ENCODE data around the gene SWI5.

The SWI5 gene

DNA sequence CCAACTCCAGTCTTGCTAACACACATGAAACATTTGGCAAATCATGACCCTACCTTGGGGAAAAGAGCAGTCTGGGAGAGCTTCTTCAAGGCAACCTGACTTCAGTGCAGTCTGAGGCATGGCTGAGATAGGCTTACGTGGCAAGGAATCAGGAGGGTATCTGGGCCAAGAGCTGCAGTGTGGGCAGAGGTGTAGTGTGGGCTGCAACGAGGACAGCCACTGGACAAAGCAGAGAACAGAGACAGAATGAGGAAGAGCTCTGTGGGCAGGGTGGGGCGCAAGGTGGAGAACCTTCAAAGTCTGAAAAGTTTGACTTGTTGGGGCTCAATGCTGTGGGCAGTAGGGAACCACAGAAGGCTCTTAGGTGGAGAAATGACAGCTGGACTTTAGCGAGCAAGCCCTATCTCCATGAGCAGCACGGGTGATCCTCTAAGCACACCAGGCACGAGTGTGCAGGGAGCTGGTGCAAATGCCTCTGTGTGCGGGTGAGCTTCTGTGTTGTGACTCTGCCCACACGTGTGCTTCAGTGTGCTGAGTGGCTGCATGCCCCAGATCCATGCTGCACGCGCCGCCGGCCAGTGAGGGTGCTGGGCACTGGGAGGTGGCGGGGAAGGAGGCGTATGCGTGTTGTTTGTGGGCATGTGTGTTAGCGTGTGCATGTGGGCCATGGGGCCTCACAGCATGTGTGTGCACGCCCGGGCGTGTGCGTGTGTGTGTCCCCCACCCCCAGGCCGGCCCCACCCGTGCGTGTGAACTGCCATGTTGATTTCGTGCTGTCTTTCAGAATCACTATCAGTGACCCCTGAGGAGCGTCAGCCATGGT is 23.5 kb upstream of the SWI5 start:
- DNase-seq (ENCODE audit: low read depth in 2 of 2): no peak

GRCh38 chr9:128253140-128253990 is 22.7 kb upstream of the SWI5 start:
- DNase-seq (ENCODE audit: low read depth in 2 of 2): no peak

DNA sequence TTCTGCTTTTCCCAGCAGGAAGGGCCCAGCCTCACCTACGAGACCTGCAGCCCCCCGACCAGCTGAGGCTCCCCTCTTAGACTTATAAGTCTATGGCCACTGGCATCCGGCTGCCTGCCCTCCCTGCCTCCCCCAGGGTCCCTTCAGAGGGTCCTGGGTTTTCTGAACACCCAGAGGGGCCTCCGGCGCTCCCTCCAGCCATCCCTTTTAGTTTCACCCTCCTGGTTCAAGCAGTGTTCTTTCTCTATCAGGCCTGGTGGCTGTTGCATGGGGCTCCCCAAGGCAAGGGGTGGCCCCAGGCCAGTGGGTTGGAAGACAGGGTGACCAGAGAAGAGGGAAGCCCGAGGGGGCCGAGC is 22.1 kb upstream of the SWI5 start:
- DNase-seq (ENCODE audit: low read depth in 2 of 2): no peak

- DNase-seq (ENCODE audit: low read depth in 2 of 2): no peak
Measured at GRCh38 chr9:128254362-128254761, 21.7 kb upstream of the SWI5 start.

DNA sequence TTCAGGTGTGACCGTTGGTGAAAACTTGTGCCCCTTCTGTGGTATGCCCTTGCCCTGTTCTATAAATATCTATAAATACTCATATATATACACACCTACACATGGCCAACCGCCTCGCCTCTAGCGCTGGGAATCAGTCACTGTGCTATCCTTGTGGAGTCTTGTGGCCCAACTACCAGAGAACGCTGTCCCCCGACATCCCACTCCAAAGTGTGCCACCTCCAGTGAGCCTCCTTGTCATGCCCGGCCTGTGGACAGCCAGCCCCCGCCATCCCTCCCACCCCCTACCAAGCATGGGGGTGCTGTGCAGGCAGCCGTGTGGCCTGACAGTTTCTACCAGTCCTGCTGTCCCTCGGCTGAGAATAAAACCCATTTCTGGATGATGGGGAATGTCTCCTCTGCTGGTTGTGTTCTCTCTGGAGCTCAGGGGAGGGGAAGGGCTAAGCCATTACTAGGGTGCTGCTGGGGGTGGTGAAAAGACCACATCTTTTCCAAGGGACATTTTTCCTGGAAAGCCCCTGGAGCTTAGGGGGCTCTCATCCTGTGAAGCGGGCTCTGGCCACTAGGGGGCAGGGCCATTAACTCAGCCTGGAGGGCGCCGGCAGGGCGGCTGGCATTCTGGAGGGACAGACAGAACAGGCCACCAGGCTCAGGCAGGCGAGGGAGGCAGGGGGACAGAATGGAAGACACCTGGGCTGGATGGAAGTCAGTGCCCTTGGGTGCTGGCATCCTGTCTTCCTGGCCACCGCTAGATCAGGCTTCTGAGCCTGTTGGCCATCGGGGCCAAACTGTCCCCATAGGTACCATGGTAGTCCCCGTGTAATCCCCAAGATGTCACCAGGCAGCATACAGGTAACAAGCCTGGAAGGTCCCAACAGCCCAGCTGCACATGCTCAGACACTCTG is 21.0 kb upstream of the SWI5 start:
- DNase-seq (ENCODE audit: low read depth in 2 of 2): peak in 1 of 2 donors; percentile 25

GRCh38 chr9:128257086-128257825 is 18.8 kb upstream of the SWI5 start:
- DNase-seq (ENCODE audit: low read depth in 2 of 2): no peak

- DNase-seq (ENCODE audit: low read depth in 2 of 2): no peak
Measured at GRCh38 chr9:128257907-128258306, 18.2 kb upstream of the SWI5 start.

DNA sequence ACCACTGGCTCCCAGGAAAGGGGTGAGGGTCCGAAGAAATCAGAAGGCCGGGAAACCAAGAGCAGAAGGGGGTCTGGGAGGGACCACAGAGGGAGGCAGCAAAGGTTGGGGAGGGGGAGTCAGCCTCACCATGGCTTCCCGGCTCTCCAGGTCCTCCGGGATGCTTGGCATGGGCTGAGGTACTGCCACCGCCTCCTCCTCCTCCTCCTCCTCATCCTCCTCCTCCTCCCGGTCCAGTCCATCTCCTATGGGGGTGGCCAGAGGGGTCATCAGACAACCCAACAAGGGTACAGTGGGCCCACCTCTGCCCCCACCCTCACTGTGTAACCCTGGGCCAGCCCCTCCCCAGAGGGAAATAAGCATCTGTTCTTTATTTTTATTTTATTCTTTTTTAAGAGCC is 17.8 kb upstream of the SWI5 start:
- DNase-seq (ENCODE audit: low read depth in 2 of 2): no peak

DNA sequence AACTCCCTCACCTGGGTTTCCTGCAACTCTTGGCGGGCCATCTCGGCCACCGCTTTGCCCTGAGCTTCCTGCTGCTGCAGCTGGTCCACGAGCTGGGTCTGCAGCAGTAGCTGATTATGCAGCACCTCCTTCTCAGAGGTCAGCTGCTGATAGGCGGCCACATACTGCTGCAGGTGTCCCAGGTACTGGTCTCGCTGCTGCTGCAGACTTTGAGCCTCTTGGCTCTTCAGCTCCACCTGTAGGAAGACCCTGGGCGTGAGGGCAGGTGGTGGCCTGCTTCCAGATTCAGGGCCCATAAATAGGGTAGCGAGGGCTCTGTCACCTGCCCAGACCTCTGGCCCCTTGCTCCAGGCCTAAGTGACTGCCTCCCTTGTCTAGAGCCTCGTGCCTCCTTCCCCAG is 16.9 kb upstream of the SWI5 start:
- no peak for DNase-seq (ENCODE audit: low read depth in 2 of 2)

- DNase-seq (ENCODE audit: low read depth in 2 of 2): no peak
Measured at GRCh38 chr9:128260340-128260739, 15.7 kb upstream of the SWI5 start.

DNA sequence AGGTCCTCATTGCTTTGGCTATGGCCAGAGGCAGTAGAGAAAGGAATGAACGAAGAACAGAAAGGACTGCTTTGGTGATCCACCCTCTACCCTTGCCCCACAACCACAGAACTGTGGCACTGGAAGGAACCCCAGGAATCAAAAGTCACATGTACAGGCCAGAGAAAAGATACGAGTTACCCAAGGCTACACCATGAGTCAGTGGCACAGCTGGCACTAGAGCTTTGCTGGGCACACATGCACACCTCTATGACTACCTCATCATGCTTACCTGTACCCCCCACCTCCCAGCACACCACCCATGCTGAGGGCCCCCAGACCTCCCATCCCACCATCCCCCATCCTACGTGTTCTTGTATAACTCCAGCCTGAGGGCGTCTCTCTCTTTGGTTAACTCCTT is 13.4 kb upstream of the SWI5 start:
- no peak for DNase-seq (ENCODE audit: low read depth in 2 of 2)

- DNase-seq (ENCODE audit: low read depth in 2 of 2): no peak
Measured at GRCh38 chr9:128265348-128265847, 10.7 kb upstream of the SWI5 start.

DNA sequence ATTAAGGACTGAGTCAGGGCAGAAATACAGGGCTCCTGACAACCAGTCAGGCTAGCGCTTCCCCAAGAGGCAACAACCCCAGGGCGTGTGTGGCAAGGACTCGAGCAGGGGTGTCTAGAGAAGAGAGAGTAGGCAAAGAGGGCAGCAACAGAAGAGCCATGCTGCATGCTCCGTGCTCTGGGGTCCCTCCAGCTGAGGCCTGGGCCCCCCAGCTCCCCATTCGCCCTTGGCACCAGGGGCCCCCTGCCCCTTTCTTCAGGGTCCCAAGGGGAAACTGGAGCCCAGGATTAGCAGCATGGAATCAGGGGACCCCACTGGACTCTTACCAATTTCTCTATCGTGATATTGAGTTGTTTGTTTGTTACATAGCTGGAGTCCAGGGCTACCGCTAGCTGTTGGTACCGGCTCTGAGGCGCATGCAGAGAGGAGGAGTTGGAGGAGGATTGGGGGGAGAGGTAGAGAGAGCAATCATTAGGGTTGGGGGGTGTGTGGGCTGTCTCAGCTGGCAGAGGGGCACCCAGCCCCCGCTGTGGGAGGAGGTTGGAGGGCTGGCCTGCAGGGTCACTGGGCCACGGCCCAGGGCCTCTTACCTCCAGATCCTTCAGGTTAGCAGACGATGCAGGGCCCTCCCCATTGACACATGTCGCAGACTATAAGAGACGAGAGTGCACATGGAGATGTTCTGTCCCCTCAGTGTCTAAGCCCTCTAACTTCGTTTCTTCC is 9.0 kb upstream of the SWI5 start:
- no peak for DNase-seq (ENCODE audit: low read depth in 2 of 2)

DNA sequence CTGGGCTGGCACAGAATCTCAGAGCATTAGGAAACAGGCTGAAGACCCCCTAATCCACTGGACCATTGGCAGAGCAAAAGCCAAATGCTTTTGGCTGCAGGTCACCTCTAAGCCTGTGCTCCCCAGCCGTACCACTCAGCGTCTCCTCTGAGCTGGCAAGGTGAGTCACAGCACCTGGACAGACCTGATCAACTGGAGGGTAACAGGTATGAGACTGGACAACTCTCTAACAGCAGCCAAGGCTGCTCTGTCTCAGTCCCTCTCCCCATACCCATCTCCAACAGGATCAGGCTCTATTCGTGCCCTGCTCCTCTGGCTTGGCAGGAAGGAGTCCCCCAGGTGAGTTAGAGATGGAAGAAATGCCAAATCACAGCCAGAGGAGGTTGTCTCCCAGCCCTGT is 5.0 kb upstream of the SWI5 start:
- no peak for DNase-seq (ENCODE audit: low read depth in 2 of 2)

DNA sequence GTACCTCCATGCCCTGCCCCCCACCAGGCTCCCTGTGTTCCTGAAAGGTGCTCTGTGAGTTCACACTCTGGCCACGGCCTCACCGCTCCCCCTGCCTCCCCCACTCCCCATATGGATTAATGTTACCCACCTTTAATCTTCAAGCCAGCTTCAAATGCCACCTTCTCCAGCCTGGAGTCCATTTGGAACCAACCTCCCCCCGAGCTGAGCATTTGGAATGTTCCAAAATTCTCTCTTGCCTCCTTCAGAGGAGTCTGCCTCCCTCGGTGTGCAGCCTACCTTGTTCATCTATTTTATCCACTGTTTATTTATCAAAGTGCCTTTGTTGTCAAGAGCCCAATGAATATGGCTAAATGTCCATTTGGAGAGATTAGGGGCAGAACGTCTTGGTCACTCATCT is 4.6 kb upstream of the SWI5 start:
- no peak for DNase-seq (ENCODE audit: low read depth in 2 of 2)

DNA sequence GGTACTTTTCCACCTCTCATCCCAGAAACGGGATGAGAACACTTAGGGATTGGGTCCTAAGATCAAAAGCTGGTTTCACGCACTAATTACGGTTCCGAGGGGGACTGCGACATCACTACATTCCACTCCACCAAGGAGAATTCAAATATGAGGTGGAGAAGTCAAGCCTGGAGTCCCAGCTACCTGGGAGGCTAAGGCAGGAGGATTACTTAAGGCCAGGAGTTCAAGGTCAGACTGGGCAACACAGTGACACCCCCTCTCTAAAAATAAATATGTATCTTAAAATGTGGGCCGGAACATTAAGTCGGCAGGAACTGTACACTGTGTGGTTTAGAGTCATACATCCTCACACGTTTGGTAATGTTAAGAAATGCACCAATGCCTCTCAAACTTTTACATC is 1.8 kb upstream of the SWI5 start:
- no peak for DNase-seq (ENCODE audit: low read depth in 2 of 2)

GRCh38 chr9:128275198-128276007 is 673 bp upstream of the SWI5 start, which contains the start of gene GOLGA2:
Gene GOLGA2 (minus strand): TSS chr9:128276007. CDS start chr9:128275976, 31 bp downstream.
- DNase-seq (ENCODE audit: low read depth in 2 of 2): peak in 1 of 2 donors; percentile 16

GRCh38 chr9:128276574-128277270 is 646 bp downstream of the SWI5 start:
- no peak for DNase-seq (ENCODE audit: low read depth in 2 of 2)
